Thymus (tissue), 11 donors: Measurements from ENCODE around the gene TRIM66. TPM values are rescaled to one million over a fixed set of nuclear protein-coding genes. Genes with fewer than 3 reads are reported as not detected.

ENCODE experiments used
- DNase-seq, 9 donors: peaks; one replicate each; pipeline ENCODE4 v3.0.0-alpha.2; 2013; ENCODE audit warnings: low spot score in 9 of 9, low read depth in 6 of 9, missing footprints in 1 of 9
- H3K27ac ChIP-seq, 2 donors: one replicate each; pipeline ENCODE4 v1.5.1; 2013; ENCODE audit warnings: control low read depth in 1 of 2, low read depth in 1 of 2, low read length in 1 of 2, mild to moderate bottlenecking in 1 of 2, moderate library complexity in 1 of 2
- H3K27me3 ChIP-seq, 2 donors: one replicate each; pipeline ENCODE4 v1.5.1; 2013; ENCODE audit warnings: low read length in 1 of 2; ENCODE audit not compliant: control insufficient read depth in 2 of 2, insufficient read depth in 1 of 2
- H3K36me3 ChIP-seq, 2 donors: one replicate each; pipeline ENCODE4 v1.5.1; 2013; ENCODE audit warnings: low read length in 1 of 2, mild to moderate bottlenecking in 1 of 2, moderate library complexity in 1 of 2; ENCODE audit not compliant: control insufficient read depth in 2 of 2, insufficient read depth in 2 of 2
- H3K4me1 ChIP-seq, 2 donors: one replicate each; pipeline ENCODE4 v1.5.1; 2013; ENCODE audit warnings: low read length in 2 of 2; ENCODE audit not compliant: control insufficient read depth in 2 of 2, insufficient read depth in 2 of 2
- H3K4me3 ChIP-seq, 2 donors: one replicate each; pipeline ENCODE4 v1.5.1; 2013; ENCODE audit warnings: low read length in 2 of 2, control low read depth in 1 of 2, mild to moderate bottlenecking in 1 of 2
- H3K9me3 ChIP-seq, 2 donors: one replicate each; pipeline ENCODE4 v1.5.1; 2013; ENCODE audit warnings: low read length in 1 of 2, mild to moderate bottlenecking in 1 of 2; ENCODE audit not compliant: control insufficient read depth in 2 of 2, insufficient read depth in 1 of 2
- WGBS: extraction: QIAGEN DNeasy Blood & Tissue Kit; methylation state at CpG from one replicate; pipeline ENCODE4 v1.1.7; 2013; 5-methylcytosine and 5-hydroxymethylcytosine counted together
- polyA plus RNA-seq: library from polyadenylated mRNA; stranded (reverse); fragments of 200-250 nt; gene quantifications from one replicate; pipeline ENCODE4 v1.2.3, GENCODE V29; 2013
- total RNA-seq: library from RNA; stranded (reverse); fragments of 120-200 nt; gene quantifications from one replicate; pipeline ENCODE4 v1.2.4, GENCODE V29; 2013
- donor health status: healthy.

The TRIM66 gene
- total and polyA plus RNA-seq, 2 donors: 2.7 to 4.6 TPM

DNA sequence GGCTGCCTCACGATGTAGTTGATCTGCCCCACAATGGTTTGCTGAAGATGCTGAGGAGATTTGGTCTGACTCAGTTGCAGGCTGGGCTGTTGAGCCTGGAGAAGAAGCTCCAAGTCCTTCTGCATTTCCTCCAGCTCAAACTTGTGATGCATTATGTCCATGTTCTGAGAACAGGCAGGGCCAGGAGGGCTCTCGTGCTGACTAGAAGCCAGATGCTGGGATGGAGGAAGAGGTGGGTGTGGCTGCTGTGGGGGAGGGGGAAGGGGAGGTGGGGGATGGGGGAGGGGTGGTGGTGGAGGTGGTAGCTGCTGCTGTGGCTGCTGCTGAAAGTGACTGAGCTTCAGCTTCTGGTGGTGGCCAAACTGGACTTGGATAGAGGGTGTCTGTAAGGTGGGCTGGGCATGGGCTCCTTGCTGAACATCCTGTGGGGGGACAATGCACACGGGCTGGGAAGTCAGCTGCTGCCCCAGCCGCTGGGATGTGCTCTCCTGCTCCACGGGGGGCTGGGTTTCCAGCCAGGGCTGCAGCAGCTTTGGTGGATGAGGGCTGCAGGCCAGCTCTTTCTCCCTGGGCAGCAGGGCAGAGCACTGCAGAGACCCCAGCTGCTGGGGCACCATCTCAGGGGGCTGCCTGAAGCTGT lies 42.1 kb downstream of the TRIM66 start:
- Histone ChIP-seq H3K27me3 (no peaks in the 10 kb centered on the region), H3K27ac (no peak overlapping the region), H3K4me3 (no peak overlapping the region), H3K9me3 (no peaks in the 10 kb centered on the region), H3K36me3 (peaks cover 12 to 25% of the 10 kb centered on the region in 2 donors), H3K4me1 (peaks cover 0 to 4% of the 10 kb centered on the region in 2 donors)
- no peak for DNase-seq
- WGBS: 90% methylated on average over 5 of the region's 5 CpGs

DNA sequence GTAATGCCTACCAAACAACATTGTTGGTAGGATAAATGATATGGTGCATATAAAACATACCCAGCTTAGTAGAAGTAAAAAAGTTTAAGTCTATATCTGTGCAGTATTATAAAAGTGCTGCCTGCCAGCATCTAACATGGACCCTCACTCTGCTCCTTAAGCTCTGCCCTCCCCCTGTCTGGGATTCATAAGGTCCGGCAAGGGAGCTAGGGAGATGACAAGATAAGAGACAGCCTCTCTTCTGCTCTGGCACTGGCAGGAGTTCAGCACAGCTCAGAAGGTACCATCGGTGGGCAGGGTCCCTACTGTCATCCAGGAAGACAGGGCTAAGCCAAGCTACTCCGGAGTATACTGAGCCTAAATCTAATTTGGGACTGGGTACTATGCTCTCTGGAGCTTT lies 42.8 kb downstream of the TRIM66 start:
- H3K4me3 ChIP-seq: no peak overlapping the region
- peaks cover 10 to 20% of the 10 kb centered on the region in 2 donors for H3K36me3 ChIP-seq
- WGBS: 92% methylated on average over 3 of the region's 3 CpGs
- no peak overlapping the region for H3K27ac ChIP-seq
- peaks cover 0 to 4% of the 10 kb centered on the region in 2 donors for H3K4me1 ChIP-seq
- no peaks in the 10 kb centered on the region for H3K27me3 ChIP-seq
- no peaks in the 10 kb centered on the region for H3K9me3 ChIP-seq
- DNase-seq: no peak

DNA sequence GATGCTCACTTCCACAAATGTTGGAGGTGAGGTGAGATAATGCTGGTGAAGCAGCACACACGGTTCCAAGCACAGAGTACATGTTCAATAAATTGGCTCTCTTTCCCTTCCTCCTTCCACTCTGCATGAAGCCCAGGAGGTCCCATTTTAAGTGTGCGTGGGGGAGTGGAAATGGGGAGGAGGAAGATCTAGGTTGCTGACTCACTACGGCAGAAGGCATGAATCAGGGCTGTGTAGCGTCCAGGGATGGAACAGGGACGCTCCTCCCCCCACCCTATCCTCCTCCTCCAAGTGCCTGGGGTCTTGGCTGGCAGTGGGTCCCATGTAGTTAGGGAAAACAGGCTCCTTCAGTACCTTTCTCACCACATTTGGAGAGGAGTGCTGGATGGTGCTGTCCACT lies 44.2 kb downstream of the TRIM66 start:
- Histone ChIP-seq H3K9me3 (no peaks in the 10 kb centered on the region), H3K4me3 (no peak overlapping the region), H3K4me1 (peaks cover 0 to 4% of the 10 kb centered on the region in 2 donors), H3K27me3 (no peaks in the 10 kb centered on the region), H3K27ac (no peak overlapping the region), H3K36me3 (peaks cover 10 to 18% of the 10 kb centered on the region in 2 donors)
- 97% methylated on average over 5 of the region's 5 CpGs for WGBS
- DNase-seq: no peak

DNA sequence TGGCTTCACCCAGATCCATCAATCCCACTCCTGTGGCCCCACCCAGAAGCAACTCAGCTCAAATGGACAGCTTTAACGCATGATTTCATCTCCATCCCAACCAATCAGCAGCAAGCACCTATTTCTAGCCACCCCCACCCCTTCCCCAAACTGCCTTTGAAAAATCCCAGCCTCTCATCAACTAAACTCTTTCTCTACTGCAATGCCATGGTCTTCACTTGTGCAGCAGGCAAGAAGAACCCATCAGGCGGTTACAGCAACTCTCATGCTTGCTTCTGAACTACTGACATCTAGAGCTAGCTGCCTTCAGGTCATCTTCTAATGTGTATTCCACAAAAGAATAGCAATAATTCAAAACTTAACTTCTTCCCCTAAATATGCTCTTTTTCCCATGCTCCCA lies 46.3 kb downstream of the TRIM66 start:
- 98% methylated on average over 2 of the region's 2 CpGs for WGBS
- H3K27ac ChIP-seq: no peak overlapping the region
- H3K4me1 ChIP-seq: peaks cover 0 to 3% of the 10 kb centered on the region in 2 donors
- H3K27me3 ChIP-seq: no peaks in the 10 kb centered on the region
- no peak for DNase-seq
- no peak overlapping the region for H3K4me3 ChIP-seq
- no peaks in the 10 kb centered on the region for H3K9me3 ChIP-seq
- H3K36me3 ChIP-seq: peaks cover 11 to 18% of the 10 kb centered on the region in 2 donors

DNA sequence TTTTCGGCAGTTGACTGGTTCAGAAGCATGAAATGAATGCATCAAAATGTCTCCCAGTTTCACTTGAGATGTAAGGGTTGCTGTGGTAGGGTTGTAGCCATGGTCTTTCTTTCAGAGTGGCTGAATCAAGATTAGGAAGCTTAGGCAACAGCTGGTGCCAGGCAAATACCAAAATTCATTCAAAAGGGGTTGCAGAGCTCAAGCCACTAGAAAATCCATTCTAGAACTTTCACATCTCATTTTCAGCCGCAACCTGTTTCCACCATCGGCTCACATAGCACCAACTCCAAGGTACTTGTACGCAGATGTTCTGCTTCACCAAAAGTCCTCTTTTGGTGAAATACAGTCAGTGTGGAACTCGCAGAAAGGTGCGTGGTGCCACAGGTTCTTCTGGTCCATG lies 48.0 kb downstream of the TRIM66 start:
- Histone ChIP-seq H3K27me3 (no peaks in the 10 kb centered on the region), H3K27ac (no peak overlapping the region), H3K4me1 (no peaks in the 10 kb centered on the region), H3K4me3 (no peak overlapping the region), H3K9me3 (no peaks in the 10 kb centered on the region), H3K36me3 (peaks cover 9 to 11% of the 10 kb centered on the region in 2 donors)
- no peak for DNase-seq
- WGBS: 98% methylated on average over 6 of the region's 6 CpGs

DNA sequence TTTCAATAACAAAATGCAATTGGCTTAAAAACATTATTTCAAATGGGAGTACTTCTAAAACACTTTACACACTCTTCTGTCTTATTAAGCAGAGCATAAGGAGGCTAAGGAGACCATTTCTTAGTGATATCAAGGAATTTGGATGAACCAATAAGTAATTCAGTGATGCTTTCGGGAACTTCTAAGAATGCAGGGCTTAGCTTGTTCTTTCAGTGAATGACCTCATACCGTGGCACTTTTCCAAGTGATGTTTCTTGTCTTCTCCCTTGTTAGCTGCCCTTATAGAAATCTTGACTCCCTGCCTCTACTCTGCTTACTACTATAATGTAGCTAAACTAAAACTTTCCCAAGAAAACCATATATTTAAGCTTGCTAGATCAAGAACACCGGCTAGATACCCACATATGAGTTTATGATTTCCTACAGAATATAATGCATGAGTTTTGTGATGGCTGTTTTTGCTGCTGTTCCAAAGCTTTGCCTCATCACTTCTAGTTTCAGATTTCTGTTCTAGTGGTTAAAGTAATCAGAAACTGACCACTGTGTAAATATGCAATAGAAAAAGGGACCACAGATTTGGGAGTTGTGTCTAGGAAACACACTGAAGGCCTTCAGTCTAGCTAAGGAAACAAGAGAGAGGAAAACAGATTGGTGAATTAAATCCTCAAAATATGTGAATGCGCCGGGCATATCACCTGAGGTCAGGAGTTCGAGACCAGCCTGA lies 50.9 kb downstream of the TRIM66 start:
- Histone ChIP-seq H3K9me3 (no peaks in the 10 kb centered on the region), H3K4me3 (no peak overlapping the region), H3K27me3 (no peaks in the 10 kb centered on the region), H3K4me1 (no peaks in the 10 kb centered on the region), H3K27ac (no peak overlapping the region), H3K36me3 (peaks cover 3% of the 10 kb centered on the region in 2 donors)
- DNase-seq: no peak
- WGBS: 89% methylated on average over 6 of the region's 6 CpGs

DNA sequence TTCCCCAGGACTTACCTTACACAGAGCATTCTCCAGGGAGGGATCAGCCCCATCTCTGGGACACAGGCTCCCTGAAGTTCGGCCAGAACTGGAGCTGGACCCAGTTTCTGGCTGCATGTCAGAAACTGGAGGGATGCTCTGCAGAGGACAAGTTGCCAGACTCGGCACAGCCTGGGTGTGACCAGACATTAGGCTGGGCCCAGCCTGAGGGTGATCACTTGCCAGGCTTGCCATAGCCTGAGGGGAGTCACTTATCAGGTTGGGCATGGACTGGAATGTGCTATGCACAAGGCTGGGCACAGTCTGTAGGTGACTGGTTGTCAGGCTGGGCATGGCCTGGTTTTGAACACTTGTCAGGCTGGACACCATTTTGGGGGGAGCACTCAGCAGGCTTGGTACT lies 57.8 kb downstream of the TRIM66 start:
- Histone ChIP-seq H3K4me3 (no peak overlapping the region), H3K4me1 (no peaks in the 10 kb centered on the region), H3K27me3 (no peaks in the 10 kb centered on the region), H3K9me3 (no peaks in the 10 kb centered on the region), H3K36me3 (peaks cover 9 to 25% of the 10 kb centered on the region in 2 donors), H3K27ac (no peak overlapping the region)
- no peak for DNase-seq
- 97% methylated on average over 2 of the region's 2 CpGs for WGBS

DNA sequence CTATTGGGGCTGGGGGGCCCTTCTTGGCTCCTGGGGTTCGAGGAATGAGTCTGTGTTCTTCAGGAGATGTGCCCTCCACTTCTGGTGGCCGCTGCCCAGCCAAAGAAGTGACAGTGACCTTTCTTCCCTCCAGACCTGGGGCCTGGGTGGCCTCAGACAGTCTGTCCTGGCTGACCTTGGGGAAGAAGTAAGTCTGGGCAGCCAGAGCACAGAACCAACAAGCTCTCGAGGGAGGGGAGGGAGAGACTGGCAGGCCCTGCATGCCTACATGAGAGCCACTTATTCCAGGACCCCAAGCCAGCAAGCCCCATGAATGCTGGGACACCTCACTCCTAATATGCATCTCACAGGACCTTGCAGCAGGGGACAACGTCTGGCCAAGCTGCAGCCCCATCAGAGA lies 61.3 kb downstream of the TRIM66 start:
- Histone ChIP-seq H3K27me3 (no peaks in the 10 kb centered on the region), H3K9me3 (no peaks in the 10 kb centered on the region), H3K36me3 (peaks cover 11 to 31% of the 10 kb centered on the region in 2 donors), H3K27ac (no peak overlapping the region), H3K4me1 (no peaks in the 10 kb centered on the region), H3K4me3 (no peak overlapping the region)
- 91% methylated on average over 4 of the region's 4 CpGs for WGBS
- DNase-seq: no peak

DNA sequence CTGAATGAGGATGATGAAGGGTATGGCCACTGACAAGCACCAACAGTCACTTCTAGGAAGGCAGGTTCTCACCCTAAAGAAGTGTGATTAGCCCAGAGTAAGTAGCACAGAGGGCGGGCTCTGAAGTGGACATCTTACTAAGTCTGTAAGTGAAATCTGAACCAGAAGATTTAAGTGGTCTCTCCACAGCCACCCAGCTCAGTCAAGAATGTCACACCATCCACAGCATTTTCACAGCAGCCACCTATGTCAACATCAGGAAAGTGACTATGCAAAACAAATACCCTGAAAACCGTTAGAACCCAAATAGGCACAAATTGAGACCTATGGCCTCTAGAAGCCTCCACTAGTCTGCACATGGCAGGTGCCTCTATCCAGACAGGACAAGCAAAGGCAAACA lies 65.4 kb downstream of the TRIM66 start:
- peaks cover 8 to 20% of the 10 kb centered on the region in 2 donors for H3K36me3 ChIP-seq
- no peaks in the 10 kb centered on the region for H3K27me3 ChIP-seq
- H3K4me3 ChIP-seq: no peak overlapping the region
- no peaks in the 10 kb centered on the region for H3K9me3 ChIP-seq
- WGBS: 98% methylated on average over 2 of the region's 2 CpGs
- no peaks in the 10 kb centered on the region for H3K4me1 ChIP-seq
- no peak for DNase-seq
- H3K27ac ChIP-seq: no peak overlapping the region
